ENCODE data around the gene NKPD1.

GRCh38 chr19:45135176-45135885 lies 25.5 kb downstream of the NKPD1 start:
- no peak for TF ChIP-seq CTCF (IDR thresholded peaks at IDR 0.05)
- no peak for TF ChIP-seq EZH2 (IDR thresholded peaks at IDR 0.05; ENCODE audit: borderline replicate concordance, insufficient read depth, low read depth, low read length, poor library complexity, severe bottlenecking)

Measured in B cell (primary cell).